Dermis blood vessel endothelial cell (primary cell): ENCODE results near the gene NEK4. TPM values are rescaled to one million over a fixed set of nuclear protein-coding genes. Genes with fewer than 3 reads are reported as not detected.

Experiments used
- total RNA-seq: library from RNA; depleted of rRNA; stranded (reverse); fragments of >200 nt; gene quantifications from 2 replicates; pipeline ENCODE4 v1.2.3, GENCODE V29; 2014

The NEK4 gene
- total RNA-seq, 1 donor from 2014 or later = 14.3 TPM

Other genes starting within 250 kb of the NEK4 start
- 32.2 and 81.1 TPM in 2 replicates for gene NT5DC2, start 237.1 kb downstream of the NEK4 start, total RNA-seq
- gene UQCC5, start 234.3 kb downstream of the NEK4 start, total RNA-seq = 1.7 and 2.7 TPM in 2 replicates
- 83.9 and 107 TPM in 2 replicates for gene PBRM1, start 85.0 kb downstream of the NEK4 start, total RNA-seq
- gene GNL3, start 84.9 kb downstream of the NEK4 start, total RNA-seq = 113 and 135 TPM in 2 replicates
- 67.7 and 70.6 TPM in 2 replicates for gene GLT8D1, start 65.1 kb downstream of the NEK4 start, total RNA-seq
- gene SPCS1, start 64.8 kb downstream of the NEK4 start, total RNA-seq = 40.5 and 52.5 TPM in 2 replicates
- gene ITIH1, start 6.7 kb upstream of the NEK4 start, total RNA-seq = not detected in 2 replicates
- 0.19 and 0.34 TPM in 2 replicates for gene ITIH3, start 23.9 kb upstream of the NEK4 start, total RNA-seq
- gene ITIH4, start 59.7 kb upstream of the NEK4 start, total RNA-seq = 0.19 and 1.9 TPM in 2 replicates
- not detected in 2 replicates for gene MUSTN1, start 64.1 kb upstream of the NEK4 start, total RNA-seq
- gene STIMATE, start 126.6 kb upstream of the NEK4 start, total RNA-seq = 17.0 and 18.7 TPM in 2 replicates